Measurements from ENCODE around the gene SCUBE2.

DNA sequence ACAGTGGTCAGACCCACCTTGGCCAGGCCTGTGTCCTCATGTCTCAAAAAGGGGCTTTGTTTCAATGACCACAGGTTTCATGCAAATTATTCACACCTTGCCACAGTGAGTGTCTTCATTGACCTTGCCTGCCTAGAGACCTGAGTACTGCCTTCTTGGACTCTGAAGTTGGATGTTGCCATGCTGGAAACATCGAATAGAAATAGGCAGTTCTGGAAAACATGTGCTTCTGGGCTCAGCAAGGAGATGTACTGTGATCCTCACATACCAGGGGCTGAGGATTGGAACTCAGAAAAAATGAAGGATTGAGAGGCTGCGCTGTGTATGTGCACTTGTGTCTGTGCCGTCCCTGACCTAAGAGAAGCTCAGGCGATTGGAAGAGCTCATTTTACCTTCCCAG lies 78.0 kb downstream of the SCUBE2 start:
- TF ChIP-seq NFE2L2 (IDR thresholded peaks at IDR 0.05; ENCODE audit: low read depth, low read length) (no peak), POLR2A (IDR thresholded peaks at IDR 0.05; ENCODE audit: low read depth, low read length) (no peak), RFX5 (IDR thresholded peaks at IDR 0.05; ENCODE audit: low read depth, low read length) (no peak)
- TF ChIP-seq, protein P1, sequence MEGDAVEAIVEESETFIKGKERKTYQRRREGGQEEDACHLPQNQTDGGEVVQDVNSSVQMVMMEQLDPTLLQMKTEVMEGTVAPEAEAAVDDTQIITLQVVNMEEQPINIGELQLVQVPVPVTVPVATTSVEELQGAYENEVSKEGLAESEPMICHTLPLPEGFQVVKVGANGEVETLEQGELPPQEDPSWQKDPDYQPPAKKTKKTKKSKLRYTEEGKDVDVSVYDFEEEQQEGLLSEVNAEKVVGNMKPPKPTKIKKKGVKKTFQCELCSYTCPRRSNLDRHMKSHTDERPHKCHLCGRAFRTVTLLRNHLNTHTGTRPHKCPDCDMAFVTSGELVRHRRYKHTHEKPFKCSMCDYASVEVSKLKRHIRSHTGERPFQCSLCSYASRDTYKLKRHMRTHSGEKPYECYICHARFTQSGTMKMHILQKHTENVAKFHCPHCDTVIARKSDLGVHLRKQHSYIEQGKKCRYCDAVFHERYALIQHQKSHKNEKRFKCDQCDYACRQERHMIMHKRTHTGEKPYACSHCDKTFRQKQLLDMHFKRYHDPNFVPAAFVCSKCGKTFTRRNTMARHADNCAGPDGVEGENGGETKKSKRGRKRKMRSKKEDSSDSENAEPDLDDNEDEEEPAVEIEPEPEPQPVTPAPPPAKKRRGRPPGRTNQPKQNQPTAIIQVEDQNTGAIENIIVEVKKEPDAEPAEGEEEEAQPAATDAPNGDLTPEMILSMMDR (conservative IDR thresholded peaks at IDR 0.05; ENCODE audit: low read depth, low read length) = no peak

All from IMR-90 (cell line).